Activated CD4-positive, CD25-positive, alpha-beta regulatory T cell treated with anti-CD3 and anti-CD28 coated beads, Interleukin-2, amount 50 U/mL, for 24 hours (primary cell): Measurements from ENCODE around the gene LMO1.

Source experiments
- ATAC-seq, 2 donors: fragments of 150-1000 bp; cut with Tn5 transposase; one replicate each; pipeline ENCODE4 v1.10.0; 2021; ENCODE audit warnings: mild to moderate bottlenecking in 1 of 2, moderate library complexity in 1 of 2

The LMO1 gene

DNA sequence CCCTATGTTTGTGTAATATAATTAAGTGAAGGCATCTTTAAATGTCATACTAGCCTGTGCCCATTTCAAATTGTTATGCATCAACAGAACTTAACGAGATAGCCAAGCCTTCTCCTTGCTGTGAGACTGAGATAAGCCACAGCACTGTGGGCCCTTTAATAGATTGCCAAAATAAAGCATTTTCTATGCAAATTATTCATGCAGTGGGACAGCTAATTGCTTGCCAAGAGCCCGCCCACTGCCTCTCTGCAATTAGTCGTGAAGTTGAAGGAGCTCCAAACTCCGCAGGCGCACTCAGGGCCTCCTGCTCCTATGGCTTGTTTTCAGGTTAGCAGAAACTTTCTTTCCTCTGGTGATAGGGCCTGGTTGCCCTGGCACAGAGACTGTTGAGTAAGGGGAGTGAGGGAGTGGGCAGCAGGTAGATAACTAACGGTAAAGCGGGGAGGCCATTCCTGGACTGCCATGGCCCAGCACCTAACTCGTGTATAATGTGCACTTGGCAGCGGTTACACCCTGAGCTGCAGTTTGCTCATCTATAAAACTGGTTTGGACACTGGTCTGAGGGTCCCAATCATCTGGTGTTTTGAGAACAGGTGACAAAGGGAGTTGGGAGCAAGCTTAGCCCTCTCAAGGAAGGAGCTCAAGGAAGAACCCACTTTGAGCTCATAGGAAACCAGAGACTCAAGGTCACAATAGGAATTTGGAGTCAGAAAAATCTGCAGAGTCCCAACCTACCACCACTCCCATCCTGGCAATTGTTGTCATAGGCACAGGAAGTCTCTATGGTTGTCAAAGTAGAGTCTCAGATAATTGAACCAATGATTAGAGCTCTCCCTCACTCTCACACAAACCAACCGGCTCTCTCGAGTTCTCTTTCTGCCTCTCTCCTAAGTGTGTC lies 60.9 kb downstream of the LMO1 start:
- no peak for ATAC-seq

- ATAC-seq = peak in 1 of 2 donors; percentile 64
Measured at GRCh38 chr11:8201644-8202365, 61.9 kb downstream of the LMO1 start.

- no peak for ATAC-seq
Measured at GRCh38 chr11:8199676-8200075, 64.0 kb downstream of the LMO1 start.

DNA sequence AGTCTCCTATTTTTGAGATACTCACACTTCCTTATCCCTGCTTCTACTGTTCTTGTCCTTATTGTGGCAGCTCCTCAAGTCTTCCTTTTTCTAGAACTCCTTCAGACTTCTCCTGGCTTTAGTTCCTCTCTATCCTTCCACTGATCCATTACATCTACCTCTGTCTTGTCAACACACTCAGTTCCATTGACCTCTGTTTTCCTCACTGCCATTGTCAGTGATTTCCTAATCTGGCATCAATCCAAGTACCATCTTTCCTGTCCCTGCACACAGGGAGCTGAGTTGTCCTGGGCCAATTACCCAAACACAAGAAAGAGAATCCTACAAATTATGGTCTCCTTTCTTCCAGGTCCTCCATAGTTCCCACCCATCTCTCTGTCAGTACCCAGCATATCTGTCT lies 66.9 kb downstream of the LMO1 start:
- no peak for ATAC-seq

GRCh38 chr11:8194956-8195355 lies 68.7 kb downstream of the LMO1 start:
- ATAC-seq = no peak

DNA sequence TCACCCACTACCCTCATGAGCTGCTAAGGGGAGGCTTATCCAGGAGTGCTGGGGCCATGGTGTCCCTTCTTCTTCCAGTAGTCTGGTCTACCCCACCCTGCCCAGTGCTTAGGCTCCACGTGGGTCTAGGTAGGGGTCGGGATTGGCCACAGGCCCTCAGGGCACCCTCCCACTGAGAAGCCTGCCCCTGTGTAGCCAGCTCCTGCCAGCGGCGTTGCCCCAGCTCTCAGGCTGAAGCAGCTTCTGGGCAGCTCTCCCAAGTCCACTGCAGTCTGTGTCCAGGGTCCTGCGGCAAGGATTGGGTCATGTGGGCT lies 70.8 kb downstream of the LMO1 start:
- ATAC-seq = no peak

GRCh38 chr11:8192016-8192895 lies 71.4 kb downstream of the LMO1 start:
- peak; percentile 20 to 45 for ATAC-seq

GRCh38 chr11:8190431-8190830 lies 73.2 kb downstream of the LMO1 start:
- no peak for ATAC-seq

- no peak for ATAC-seq
Measured at GRCh38 chr11:8186429-8186828, 77.2 kb downstream of the LMO1 start.

DNA sequence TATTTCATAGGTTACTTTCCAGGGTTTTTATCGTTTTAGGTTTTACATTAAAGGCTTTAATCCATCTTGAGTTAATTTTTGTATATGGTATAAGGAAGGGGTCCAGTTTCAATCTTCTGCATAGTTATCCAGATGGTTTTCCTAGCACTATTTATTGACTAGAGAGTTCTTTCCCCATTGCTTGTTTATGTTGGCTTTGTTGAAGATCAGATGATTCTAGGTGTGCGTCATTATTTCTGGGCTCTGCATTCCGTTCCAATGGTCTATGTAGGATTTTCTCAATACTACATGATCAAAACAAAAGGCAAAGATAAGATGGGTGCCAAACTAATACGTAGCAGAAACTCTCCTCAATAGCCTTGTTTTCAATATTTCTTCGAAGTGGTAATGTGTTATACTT lies 80.6 kb downstream of the LMO1 start:
- no peak for ATAC-seq

DNA sequence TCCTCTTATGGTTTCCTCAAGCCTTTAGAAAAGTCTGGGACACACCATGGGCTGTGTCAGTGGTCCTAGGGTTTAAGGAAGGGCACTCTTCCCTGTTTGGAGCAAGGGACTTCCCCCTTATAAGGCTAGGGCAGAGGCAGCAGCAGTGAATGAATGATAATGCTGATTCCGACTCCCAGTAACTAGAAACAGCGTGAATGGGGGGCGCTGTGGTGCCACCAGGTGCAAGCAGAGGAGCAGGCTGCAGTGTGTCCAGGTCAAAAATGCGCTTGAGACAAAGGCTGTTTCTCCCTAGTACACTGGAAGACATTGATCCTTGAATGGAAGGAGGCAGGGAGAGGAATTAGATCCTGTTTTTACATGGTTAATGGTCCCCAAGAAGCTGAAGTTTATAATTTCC lies 83.2 kb downstream of the LMO1 start:
- ATAC-seq = no peak

- no peak for ATAC-seq
Measured at GRCh38 chr11:8178297-8178696, 85.4 kb downstream of the LMO1 start.

DNA sequence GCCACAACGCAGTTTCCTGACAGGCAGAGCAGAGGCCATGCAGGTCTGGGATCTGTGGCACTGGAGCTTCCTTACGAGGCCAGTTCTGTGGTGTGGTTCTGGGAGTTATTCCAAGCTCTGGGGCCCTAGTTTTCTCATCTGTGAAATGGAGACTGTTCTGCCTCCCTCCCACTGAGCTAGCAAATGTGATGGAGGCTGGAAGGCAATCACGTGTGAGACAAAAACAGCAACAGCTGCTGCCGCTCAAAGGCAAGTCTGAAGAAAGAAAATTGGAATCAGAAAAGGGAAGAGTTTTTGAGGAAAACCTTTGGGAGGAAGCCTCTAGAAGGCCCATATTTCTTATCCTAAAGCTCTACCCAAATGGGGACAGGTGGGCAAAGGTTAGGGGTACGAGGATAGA lies 86.5 kb downstream of the LMO1 start:
- ATAC-seq = no peak
